H1 (cell line): ENCODE results near the gene GBE1.

ENCODE experiments used
- EP300 ChIP-seq, 2 experiments: IDR thresholded peaks; 1 replicate in 1 of 2; 2 replicates in 1 of 2; pipeline ENCODE4 v1.6.1; 2011 to 2012; ENCODE audit warnings: low read depth in 2 of 2, low read length in 2 of 2, mild to moderate bottlenecking in 2 of 2, borderline replicate concordance in 1 of 2, inconsistent platforms in 1 of 2, moderate library complexity in 1 of 2
- HDAC6 ChIP-seq: IDR thresholded peaks from one replicate; pipeline ENCODE4 v1.7.1; 2012; ENCODE audit warnings: low read depth, mild to moderate bottlenecking, inconsistent platforms, low read length, moderate library complexity
- NRF1 ChIP-seq: IDR thresholded peaks from 2 replicates; pipeline ENCODE4 v1.6.1; 2011; ENCODE audit warnings: mild to moderate bottlenecking, low read depth, low read length, improper control_type of control experiment
- POLR2A ChIP-seq, 2 experiments: IDR thresholded peaks; 1 replicate in 1 of 2; 2 replicates in 1 of 2; pipeline ENCODE4 v1.6.1; 2011; ENCODE audit warnings: low read depth in 2 of 2, low read length in 2 of 2, mild to moderate bottlenecking in 2 of 2; ENCODE audit errors: control extremely low read depth in 1 of 2
- RAD21 ChIP-seq, 2 experiments: IDR thresholded peaks in 1 of 2; conservative IDR thresholded peaks in 1 of 2; 2 replicates each; pipeline ENCODE4 v1.6.1; 2011; ENCODE audit warnings: low read depth in 2 of 2, low read length in 2 of 2, improper control_type of control experiment in 1 of 2, inconsistent platforms in 1 of 2, mild to moderate bottlenecking in 1 of 2, moderate library complexity in 1 of 2
- TF ChIP-seq, protein P1 (sequence below): IDR thresholded peaks from 2 replicates; pipeline ENCODE4 v1.6.1; 2012; ENCODE audit warnings: low read length, inconsistent platforms
- TF ChIP-seq, protein P2 (sequence below), 3 experiments: IDR thresholded peaks; 1 replicate in 2 of 3; 2 replicates in 1 of 3; pipeline versions ENCODE4 v1.5.1 to v1.6.1; 2011; ENCODE audit warnings: low read length in 3 of 3, mild to moderate bottlenecking in 3 of 3, inconsistent platforms in 2 of 3, low read depth in 1 of 3, moderate library complexity in 1 of 3; ENCODE audit not compliant: insufficient read depth in 1 of 3; ENCODE audit errors: control extremely low read depth in 1 of 3

DNA sequence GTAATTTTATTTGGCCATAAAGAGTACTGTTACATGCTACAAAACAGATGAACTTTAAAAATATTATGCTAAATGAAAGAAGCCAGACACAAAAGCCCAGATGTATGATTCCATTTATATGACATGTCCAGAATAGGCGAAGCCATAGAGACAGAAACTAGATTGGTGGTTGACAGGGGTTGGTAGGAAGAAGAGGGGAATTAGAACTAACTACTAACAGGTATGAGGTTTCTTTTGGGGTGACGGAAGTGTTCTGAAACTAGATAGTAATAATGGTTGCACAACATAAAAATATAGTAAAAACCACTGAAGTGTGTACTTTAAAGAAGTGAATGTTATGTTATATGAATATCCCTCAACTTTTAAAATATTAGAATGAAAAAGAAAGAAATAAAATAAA lies 66.1 kb downstream of the GBE1 start:
- TF ChIP-seq, protein P1, sequence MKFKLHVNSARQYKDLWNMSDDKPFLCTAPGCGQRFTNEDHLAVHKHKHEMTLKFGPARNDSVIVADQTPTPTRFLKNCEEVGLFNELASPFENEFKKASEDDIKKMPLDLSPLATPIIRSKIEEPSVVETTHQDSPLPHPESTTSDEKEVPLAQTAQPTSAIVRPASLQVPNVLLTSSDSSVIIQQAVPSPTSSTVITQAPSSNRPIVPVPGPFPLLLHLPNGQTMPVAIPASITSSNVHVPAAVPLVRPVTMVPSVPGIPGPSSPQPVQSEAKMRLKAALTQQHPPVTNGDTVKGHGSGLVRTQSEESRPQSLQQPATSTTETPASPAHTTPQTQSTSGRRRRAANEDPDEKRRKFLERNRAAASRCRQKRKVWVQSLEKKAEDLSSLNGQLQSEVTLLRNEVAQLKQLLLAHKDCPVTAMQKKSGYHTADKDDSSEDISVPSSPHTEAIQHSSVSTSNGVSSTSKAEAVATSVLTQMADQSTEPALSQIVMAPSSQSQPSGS = no peak
- no peak for TF ChIP-seq RAD21 (IDR thresholded peaks at IDR 0.05 in 1 of 2, conservative IDR thresholded peaks at IDR 0.05 in 1 of 2; ENCODE audit: low read depth in 2 of 2, low read length in 2 of 2)
- TF ChIP-seq, protein P2, sequence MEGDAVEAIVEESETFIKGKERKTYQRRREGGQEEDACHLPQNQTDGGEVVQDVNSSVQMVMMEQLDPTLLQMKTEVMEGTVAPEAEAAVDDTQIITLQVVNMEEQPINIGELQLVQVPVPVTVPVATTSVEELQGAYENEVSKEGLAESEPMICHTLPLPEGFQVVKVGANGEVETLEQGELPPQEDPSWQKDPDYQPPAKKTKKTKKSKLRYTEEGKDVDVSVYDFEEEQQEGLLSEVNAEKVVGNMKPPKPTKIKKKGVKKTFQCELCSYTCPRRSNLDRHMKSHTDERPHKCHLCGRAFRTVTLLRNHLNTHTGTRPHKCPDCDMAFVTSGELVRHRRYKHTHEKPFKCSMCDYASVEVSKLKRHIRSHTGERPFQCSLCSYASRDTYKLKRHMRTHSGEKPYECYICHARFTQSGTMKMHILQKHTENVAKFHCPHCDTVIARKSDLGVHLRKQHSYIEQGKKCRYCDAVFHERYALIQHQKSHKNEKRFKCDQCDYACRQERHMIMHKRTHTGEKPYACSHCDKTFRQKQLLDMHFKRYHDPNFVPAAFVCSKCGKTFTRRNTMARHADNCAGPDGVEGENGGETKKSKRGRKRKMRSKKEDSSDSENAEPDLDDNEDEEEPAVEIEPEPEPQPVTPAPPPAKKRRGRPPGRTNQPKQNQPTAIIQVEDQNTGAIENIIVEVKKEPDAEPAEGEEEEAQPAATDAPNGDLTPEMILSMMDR (IDR thresholded peaks at IDR 0.05; ENCODE audit: control extremely low read depth in 1 of 3, insufficient read depth in 1 of 3, low read depth in 1 of 3, low read length in 3 of 3) = no peak
- no peak for TF ChIP-seq HDAC6
- TF ChIP-seq NRF1 = no peak
- no peak for TF ChIP-seq EP300 (IDR thresholded peaks at IDR 0.05; ENCODE audit: borderline replicate concordance in 1 of 2, low read depth in 2 of 2, low read length in 2 of 2)
- TF ChIP-seq POLR2A (IDR thresholded peaks at IDR 0.05; ENCODE audit: control extremely low read depth in 1 of 2, low read depth in 2 of 2, low read length in 2 of 2) = no peak
